HEK293T (cell line): ENCODE results near the gene SLC25A6.

Source experiments
- CTCF ChIA-PET: fragments of 350-600 bp; formaldehyde crosslinking; extraction: SDS; loops from one replicate; lab custom pipeline; 2021; ENCODE audit warnings: antibody characterized with exemption, inconsistent platforms; lab: Yijun Ruan, JAX
- POLR2A ChIA-PET: fragments of 350-600 bp; formaldehyde crosslinking; extraction: SDS; loops from one replicate; lab custom pipeline; 2020; ENCODE audit warnings: antibody characterized with exemption, inconsistent platforms; lab: Yijun Ruan, JAX
- DNase-seq: peaks from one replicate; pipeline ENCODE4 v3.0.0; 2012; ENCODE audit warnings: mixed read lengths; ENCODE audit errors: extremely low spot score
- ARNT ChIP-seq: fragments of 450-650 bp; IDR thresholded peaks from 2 replicates; pipeline ENCODE4 v1.6.1; 2017; ENCODE audit warnings: mild to moderate bottlenecking
- BHLHE40 ChIP-seq: fragments of 450-650 bp; IDR thresholded peaks from 2 replicates; pipeline ENCODE4 v1.6.1; 2016; ENCODE audit warnings: mild to moderate bottlenecking, moderate library complexity, borderline replicate concordance
- CTBP1 ChIP-seq: fragments of 450-650 bp; IDR thresholded peaks from 2 replicates; pipeline ENCODE4 v1.6.1; 2016; ENCODE audit warnings: borderline replicate concordance
- ELF4 ChIP-seq: fragments of 450-650 bp; IDR thresholded peaks from 2 replicates; pipeline ENCODE4 v1.6.1; 2017; ENCODE audit warnings: antibody characterized with exemption
- FOXA1 ChIP-seq: fragments of 450-650 bp; IDR thresholded peaks from 2 replicates; pipeline ENCODE4 v1.6.1; 2016; ENCODE audit warnings: mild to moderate bottlenecking
- FOXK2 ChIP-seq: fragments of 450-650 bp; IDR thresholded peaks from 2 replicates; pipeline ENCODE4 v1.6.1; 2016; ENCODE audit warnings: mild to moderate bottlenecking
- FOXM1 ChIP-seq: fragments of 450-650 bp; IDR thresholded peaks from 2 replicates; pipeline ENCODE4 v1.6.1; 2017; ENCODE audit warnings: mild to moderate bottlenecking, borderline replicate concordance
- HDGF ChIP-seq: fragments of 450-650 bp; IDR thresholded peaks from 2 replicates; pipeline ENCODE4 v1.6.1; 2017; ENCODE audit warnings: antibody characterized with exemption, borderline replicate concordance
- L3MBTL2 ChIP-seq: fragments of 450-650 bp; conservative IDR thresholded peaks from 2 replicates; pipeline ENCODE4 v1.6.1; 2016; ENCODE audit warnings: mild to moderate bottlenecking
- LEF1 ChIP-seq: fragments of 450-650 bp; IDR thresholded peaks from 2 replicates; pipeline ENCODE4 v1.6.1; 2017; ENCODE audit warnings: mild to moderate bottlenecking, borderline replicate concordance
- NFRKB ChIP-seq: fragments of 450-650 bp; IDR thresholded peaks from 2 replicates; pipeline ENCODE4 v1.6.1; 2016; ENCODE audit warnings: mild to moderate bottlenecking, moderate library complexity
- PKNOX1 ChIP-seq: fragments of 450-650 bp; IDR thresholded peaks from 2 replicates; pipeline ENCODE4 v1.6.1; 2016
- SP1 ChIP-seq: fragments of 450-650 bp; IDR thresholded peaks from 2 replicates; pipeline ENCODE4 v1.6.1; 2017
- SUZ12 ChIP-seq: fragments of 450-650 bp; IDR thresholded peaks from 2 replicates; pipeline ENCODE4 v1.6.1; 2016; ENCODE audit warnings: mild to moderate bottlenecking
- TARDBP ChIP-seq: fragments of 450-650 bp; IDR thresholded peaks from 2 replicates; pipeline ENCODE4 v1.6.1; 2016
- ZNF384 ChIP-seq: fragments of 450-650 bp; IDR thresholded peaks from 2 replicates; pipeline ENCODE4 v1.6.1; 2016

Gene SLC25A6

GRCh38 chrX:1421433-1422134, 29.7 kb upstream of the SLC25A6 start:
- ChIA-PET CTCF (no interaction called here), POLR2A (no interaction called here)
- TF ChIP-seq LEF1 (no peak), FOXK2 (no peak), SUZ12 (no peak), ZNF384 (no peak), SP1 (no peak), ARNT (no peak), CTBP1 (no peak), NFRKB (no peak), PKNOX1 (no peak), FOXM1 (no peak), BHLHE40 (no peak), ELF4 (no peak), HDGF (no peak)
- DNase-seq, result no peak

GRCh38 chrX:1420371-1420770, 28.5 kb upstream of the SLC25A6 start:
- DNase-seq, result no peak
- POLR2A ChIA-PET, result no interaction called here
- TF ChIP-seq SP1 (no peak), PKNOX1 (no peak), SUZ12 (no peak), CTBP1 (no peak), TARDBP (no peak), L3MBTL2 (no peak), BHLHE40 (no peak)
- CTCF ChIA-PET, result no interaction called here

GRCh38 chrX:1419545-1420355, 27.8 kb upstream of the SLC25A6 start:
- CTCF ChIA-PET, result no interaction called here
- POLR2A ChIA-PET, result no interaction called here
- TF ChIP-seq FOXA1, result no peak
- TF ChIP-seq NFRKB, result no peak
- TF ChIP-seq PKNOX1, result no peak
- DNase-seq, result no peak

- TF ChIP-seq ZNF384 (no peak), PKNOX1 (no peak), NFRKB (no peak), LEF1 (no peak), FOXA1 (no peak), SP1 (no peak), ARNT (no peak), TARDBP (no peak), ELF4 (no peak), BHLHE40 (no peak), SUZ12 (no peak), FOXK2 (no peak), L3MBTL2 (no peak), CTBP1 (no peak), HDGF (no peak), FOXM1 (no peak)
- DNase-seq, result no peak
- ChIA-PET POLR2A (no interaction called here), CTCF (no interaction called here)
Observed at GRCh38 chrX:1418901-1419544, 27.1 kb upstream of the SLC25A6 start.

GRCh38 chrX:1417921-1418771, 26.2 kb upstream of the SLC25A6 start:
- CTCF ChIA-PET, result no interaction called here
- TF ChIP-seq L3MBTL2, result no peak
- DNase-seq, result no peak
- POLR2A ChIA-PET, result no interaction called here
